Fibroblast of villous mesenchyme (primary cell): Measurements from ENCODE around the gene GNB2. TPM values are rescaled to one million over a fixed set of nuclear protein-coding genes. Genes with fewer than 3 reads are reported as not detected.

Experiments used
- DNase-seq: peaks from one replicate; pipeline ENCODE4 v3.0.0-alpha.2; 2010; ENCODE audit warnings: low read depth
- H3K4me3 ChIP-seq: 2 replicates; pipeline ENCODE4 v1.5.1; 2011; ENCODE audit warnings: low read depth, mild to moderate bottlenecking, low read length
- total RNA-seq: library from RNA; depleted of rRNA; stranded (reverse); fragments of >200 nt; gene quantifications from 2 replicates; pipeline ENCODE4 v1.2.3, GENCODE V29; 2012
- TF ChIP-seq, protein P1 (sequence below): IDR thresholded peaks from 2 replicates; pipeline ENCODE4 v1.5.1; 2012; ENCODE audit warnings: low read depth, mild to moderate bottlenecking, low read length; ENCODE audit not compliant: insufficient read depth

The GNB2 gene
- total RNA-seq, 1 donor = 88.1 TPM

DNA sequence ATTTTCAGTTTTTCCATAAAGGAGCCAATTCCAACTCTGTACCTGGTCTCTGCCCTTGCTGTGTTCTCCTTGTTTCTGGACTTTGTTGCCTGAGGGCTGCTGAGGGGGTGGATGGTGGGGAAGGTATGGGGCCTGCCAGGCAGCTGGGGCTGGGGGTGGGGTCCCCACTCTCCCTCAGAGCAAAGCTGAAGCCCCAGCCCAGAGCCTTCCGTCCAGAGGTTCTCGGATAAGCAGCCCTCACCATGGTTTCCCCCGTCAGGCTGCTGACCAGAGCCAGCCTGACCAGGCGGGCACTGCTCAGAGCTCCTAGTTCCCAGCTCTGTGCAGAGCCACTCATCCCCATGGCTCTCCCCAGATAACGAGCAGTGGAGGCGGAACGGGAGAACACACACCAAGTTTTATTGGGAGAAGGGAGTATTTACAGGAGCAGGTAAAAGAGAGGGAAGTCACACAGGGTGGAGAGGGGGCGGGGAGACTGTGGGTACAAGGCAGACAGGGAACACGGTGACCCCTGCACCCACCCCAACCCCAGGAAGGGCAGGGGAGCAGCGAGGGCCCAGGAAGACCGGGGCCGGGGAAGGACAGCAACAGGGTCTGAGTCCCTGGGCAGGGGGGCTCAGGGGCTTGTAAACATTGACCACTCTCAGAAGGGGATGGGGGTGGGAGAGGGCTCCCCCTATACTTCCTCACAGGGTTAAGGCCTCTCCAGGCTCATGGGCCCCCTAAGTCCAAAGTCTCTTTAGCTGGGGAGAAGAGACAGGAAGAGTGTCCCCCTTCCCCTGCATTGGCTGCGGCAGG lies 5.8 kb downstream of the GNB2 start:
- DNase-seq = no peak
- TF ChIP-seq, protein P1, sequence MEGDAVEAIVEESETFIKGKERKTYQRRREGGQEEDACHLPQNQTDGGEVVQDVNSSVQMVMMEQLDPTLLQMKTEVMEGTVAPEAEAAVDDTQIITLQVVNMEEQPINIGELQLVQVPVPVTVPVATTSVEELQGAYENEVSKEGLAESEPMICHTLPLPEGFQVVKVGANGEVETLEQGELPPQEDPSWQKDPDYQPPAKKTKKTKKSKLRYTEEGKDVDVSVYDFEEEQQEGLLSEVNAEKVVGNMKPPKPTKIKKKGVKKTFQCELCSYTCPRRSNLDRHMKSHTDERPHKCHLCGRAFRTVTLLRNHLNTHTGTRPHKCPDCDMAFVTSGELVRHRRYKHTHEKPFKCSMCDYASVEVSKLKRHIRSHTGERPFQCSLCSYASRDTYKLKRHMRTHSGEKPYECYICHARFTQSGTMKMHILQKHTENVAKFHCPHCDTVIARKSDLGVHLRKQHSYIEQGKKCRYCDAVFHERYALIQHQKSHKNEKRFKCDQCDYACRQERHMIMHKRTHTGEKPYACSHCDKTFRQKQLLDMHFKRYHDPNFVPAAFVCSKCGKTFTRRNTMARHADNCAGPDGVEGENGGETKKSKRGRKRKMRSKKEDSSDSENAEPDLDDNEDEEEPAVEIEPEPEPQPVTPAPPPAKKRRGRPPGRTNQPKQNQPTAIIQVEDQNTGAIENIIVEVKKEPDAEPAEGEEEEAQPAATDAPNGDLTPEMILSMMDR = no peak
- no peak overlapping the region for H3K4me3 ChIP-seq

DNA sequence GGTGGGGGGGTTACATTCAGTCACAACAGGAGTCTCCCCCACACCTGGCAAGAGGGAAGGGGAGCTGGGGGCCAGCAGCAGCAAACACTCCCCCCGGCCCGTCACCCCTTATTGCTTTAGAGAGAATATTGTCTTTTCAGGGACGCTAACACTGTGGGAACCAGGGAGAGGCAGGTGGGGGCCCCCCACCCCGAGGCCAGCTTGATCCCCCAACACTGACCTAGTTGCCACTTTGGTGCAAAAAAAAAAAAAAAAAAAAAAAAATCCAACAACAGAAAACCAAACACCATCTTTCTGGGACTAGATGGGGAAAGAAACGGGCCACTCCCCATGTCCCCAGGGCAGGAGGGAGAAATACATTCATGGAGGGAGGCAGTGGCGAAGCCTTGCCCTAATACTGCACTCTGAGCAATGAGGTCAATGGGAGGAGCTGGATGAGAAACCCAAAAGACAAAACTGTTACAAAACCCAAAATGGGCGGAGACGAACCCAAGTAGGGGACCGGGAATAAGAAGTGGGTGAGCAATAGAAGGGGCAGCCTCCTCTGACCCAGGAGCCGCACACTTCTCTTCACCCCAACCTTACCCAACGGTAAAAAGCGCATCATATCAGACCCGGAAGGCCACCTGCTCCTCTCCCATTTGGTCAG lies 6.5 kb downstream of the GNB2 start:
- peak; percentile 33 for DNase-seq
- TF ChIP-seq, protein P1 = no peak
- H3K4me3 ChIP-seq = no peak overlapping the region

DNA sequence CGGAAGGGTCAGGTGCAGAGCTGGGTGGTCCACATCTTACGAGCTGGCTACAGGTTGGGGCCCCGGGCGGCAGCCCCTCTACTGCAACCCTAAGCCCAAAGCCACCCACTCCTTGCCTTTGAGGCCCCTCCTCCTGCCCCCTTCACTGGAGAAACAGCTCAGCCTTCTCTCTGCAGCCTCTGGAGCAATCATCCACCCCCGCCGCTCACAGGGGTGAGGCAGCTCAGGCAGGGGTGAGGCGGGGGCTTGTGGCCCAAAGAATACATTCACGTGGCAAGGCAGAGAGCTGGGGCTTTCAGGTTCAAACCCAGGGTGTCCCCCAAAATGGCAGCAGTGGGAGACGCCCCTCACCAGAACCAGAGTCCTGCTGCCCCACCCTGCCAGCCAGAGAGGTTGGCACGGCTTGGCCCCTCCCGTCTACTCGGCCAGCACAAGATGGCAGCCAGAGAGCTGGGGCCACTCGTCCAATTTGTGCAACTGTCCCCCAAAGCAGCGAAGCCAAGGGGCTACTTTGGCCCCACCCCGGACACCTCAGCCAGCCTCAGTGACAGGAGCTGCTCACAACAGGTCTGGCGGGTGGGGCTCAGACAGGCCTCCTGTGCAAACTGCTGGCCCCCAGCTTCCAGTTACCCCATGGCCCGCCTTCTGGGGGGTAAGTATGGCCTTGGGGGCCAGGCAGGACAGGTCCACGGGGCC lies 7.2 kb downstream of the GNB2 start:
- DNase-seq = no peak
- H3K4me3 ChIP-seq = no peak overlapping the region
- TF ChIP-seq, protein P1 = no peak

DNA sequence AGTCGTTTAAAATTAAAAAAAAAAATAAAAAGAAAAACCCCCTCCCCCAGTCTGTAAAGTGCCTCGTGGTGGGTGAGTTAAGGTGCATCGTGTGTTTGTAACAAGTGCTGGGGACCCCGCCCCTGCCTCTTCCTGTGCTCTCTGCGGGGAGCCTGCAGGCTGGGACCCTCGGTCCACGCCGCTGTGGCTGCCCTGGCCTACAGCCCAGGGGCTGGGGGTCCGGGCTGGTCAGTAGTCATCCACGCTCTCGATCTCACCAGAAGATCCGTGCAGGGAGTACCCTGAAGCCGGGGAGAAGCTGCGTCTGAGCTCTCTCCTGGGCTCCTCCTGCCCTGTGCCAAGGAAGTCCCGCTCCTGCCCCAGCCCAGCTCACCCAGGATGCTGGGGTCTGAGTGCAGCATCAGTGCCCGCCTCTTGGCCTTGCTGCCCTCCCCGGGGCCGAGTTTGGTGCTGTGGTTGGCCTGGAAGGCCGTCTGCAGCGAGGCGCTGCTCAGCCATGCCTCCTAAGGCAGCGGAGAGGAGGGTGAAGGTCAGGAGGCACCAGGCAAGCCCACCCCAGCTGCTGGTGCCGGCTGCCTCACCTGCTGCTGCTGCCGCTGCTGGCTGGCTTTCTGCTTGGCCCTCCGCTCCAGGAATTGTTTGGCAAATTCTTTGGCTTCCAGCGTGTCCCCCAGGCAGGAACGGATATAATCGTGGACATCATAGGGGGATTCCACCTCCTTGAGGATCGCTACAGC lies 8.1 kb downstream of the GNB2 start:
- DNase-seq = no peak
- H3K4me3 ChIP-seq = no peak overlapping the region
- TF ChIP-seq, protein P1 = no peak

DNA sequence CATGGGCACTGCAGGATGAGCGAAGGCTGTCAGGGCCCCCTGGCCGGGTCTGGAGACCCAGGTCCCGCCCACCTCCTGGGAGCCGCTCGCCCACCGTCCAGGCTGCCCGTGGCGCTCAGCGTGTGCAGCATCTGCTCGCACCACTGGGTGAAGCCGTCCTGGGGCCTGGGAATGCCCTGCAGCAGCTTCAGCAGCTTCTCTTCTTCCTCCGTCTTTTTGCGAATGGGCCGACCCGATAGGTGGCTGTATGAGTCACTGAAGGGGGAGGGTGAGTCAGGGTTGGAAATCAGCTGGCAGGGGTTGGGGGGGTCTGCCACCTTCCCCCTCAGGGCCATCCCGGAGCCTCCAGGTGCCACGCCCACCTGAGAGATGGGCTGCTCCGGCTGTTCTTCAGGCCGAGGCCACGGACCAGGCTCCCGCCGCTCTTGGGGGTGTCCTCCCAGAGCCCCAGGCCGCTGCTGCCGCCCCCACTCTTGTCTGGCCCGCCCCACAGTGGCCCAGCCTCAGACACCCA lies 8.7 kb downstream of the GNB2 start:
- no peak for DNase-seq
- TF ChIP-seq, protein P1 = no peak
- H3K4me3 ChIP-seq = no peak overlapping the region

DNA sequence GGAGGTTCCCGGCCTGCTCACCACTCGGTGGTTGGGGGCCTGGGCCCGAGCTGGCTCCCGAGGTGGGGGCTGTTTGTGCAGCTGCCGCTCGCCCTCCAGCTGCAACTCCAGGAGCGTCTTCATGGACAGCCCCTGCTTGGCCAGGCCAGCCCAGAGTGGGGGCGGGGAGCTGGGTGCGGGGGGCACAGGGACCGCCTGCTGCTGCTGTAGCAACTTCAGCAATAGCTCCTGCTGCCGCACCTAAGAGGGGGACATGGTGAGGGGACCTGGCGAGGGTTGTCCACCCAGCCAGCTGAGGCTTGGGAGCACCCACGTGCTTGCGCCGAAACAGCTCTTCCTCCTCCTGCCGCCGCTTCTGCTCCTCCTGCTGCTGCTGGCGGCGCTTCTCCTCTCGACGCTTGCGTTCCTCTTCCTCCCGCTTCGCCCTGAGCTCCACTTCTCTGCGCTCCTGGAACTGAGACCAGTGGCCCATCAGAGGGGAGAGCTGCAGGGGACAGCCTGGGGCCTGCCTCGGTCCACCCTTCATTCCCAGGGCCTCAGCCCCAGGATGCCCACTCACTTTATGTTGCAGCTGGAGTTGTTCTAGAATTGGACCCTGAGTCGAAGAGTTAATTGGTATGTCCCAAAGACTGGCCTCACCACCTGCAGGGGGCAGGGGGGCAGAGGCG lies 9.6 kb downstream of the GNB2 start:
- H3K4me3 ChIP-seq = no peak overlapping the region
- DNase-seq = no peak
- TF ChIP-seq, protein P1 = no peak
